Measurements from ENCODE around the gene RAB38.

The RAB38 gene

DNA sequence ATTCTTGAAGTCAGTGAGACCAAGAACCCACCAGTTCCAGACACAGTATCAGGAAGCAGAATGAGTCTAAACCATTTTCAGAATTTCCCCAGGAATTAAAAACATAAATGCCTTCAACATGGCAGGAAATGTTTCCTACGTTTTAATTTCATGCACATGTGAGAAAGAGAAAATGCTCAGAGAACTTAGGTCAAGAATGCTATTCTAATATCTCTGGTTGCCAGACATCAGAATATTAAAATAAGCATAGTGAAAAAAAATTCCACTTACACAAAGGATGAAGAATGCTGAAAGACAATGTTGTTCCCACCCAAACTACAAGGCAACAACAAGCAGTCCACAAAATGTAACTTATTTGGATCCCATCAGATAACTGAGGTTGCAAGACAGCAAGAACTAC lies 104.8 kb downstream of the RAB38 start:
- Histone ChIP-seq H2AFZ (ENCODE audit: low read depth, low read length) (no peak overlapping the region), H4K20me1 (ENCODE audit: insufficient read depth, low read length) (no peaks in the 10 kb centered on the region), H3K4me3 (ENCODE audit: low read depth in 1 of 2, low read length in 2 of 2) (no peak overlapping the region), H3K27me3 (ENCODE audit: insufficient read depth, low read length, poor library complexity) (no peaks in the 10 kb centered on the region), H3K4me1 (ENCODE audit: insufficient read depth, low read length) (no peaks in the 10 kb centered on the region), H3K9me3 (ENCODE audit: insufficient read depth, low read length, severe bottlenecking) (no peaks in the 10 kb centered on the region), H3K27ac (ENCODE audit: low read length) (no peak overlapping the region), H3K36me3 (ENCODE audit: insufficient read depth, low read length) (no peaks in the 10 kb centered on the region), H3K79me2 (ENCODE audit: insufficient read depth, low read length) (no peaks in the 10 kb centered on the region), H3K9ac (ENCODE audit: low read depth, low read length) (no peak overlapping the region), H3K4me2 (ENCODE audit: insufficient read depth, low read length) (no peak overlapping the region)
- ATAC-seq (ENCODE audit: insufficient read depth, low read depth) (no peak), DNase-seq (no peak)
- TF ChIP-seq, protein P1, sequence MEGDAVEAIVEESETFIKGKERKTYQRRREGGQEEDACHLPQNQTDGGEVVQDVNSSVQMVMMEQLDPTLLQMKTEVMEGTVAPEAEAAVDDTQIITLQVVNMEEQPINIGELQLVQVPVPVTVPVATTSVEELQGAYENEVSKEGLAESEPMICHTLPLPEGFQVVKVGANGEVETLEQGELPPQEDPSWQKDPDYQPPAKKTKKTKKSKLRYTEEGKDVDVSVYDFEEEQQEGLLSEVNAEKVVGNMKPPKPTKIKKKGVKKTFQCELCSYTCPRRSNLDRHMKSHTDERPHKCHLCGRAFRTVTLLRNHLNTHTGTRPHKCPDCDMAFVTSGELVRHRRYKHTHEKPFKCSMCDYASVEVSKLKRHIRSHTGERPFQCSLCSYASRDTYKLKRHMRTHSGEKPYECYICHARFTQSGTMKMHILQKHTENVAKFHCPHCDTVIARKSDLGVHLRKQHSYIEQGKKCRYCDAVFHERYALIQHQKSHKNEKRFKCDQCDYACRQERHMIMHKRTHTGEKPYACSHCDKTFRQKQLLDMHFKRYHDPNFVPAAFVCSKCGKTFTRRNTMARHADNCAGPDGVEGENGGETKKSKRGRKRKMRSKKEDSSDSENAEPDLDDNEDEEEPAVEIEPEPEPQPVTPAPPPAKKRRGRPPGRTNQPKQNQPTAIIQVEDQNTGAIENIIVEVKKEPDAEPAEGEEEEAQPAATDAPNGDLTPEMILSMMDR (IDR thresholded peaks at IDR 0.05; ENCODE audit: borderline replicate concordance, extremely low read depth, low read length, poor library complexity, severe bottlenecking) = no peak
- no peak for TF ChIP-seq EZH2 (IDR thresholded peaks at IDR 0.05; ENCODE audit: borderline replicate concordance, low read depth, low read length, severe bottlenecking)

- Histone ChIP-seq H3K4me1 (ENCODE audit: insufficient read depth, low read length) (no peaks in the 10 kb centered on the region), H3K27ac (ENCODE audit: low read length) (no peak overlapping the region), H3K79me2 (ENCODE audit: insufficient read depth, low read length) (no peaks in the 10 kb centered on the region), H3K9me3 (ENCODE audit: insufficient read depth, low read length, severe bottlenecking) (no peaks in the 10 kb centered on the region), H3K27me3 (ENCODE audit: insufficient read depth, low read length, poor library complexity) (no peaks in the 10 kb centered on the region), H3K4me2 (ENCODE audit: insufficient read depth, low read length) (no peak overlapping the region), H2AFZ (ENCODE audit: low read depth, low read length) (no peak overlapping the region), H3K9ac (ENCODE audit: low read depth, low read length) (no peak overlapping the region), H3K36me3 (ENCODE audit: insufficient read depth, low read length) (no peaks in the 10 kb centered on the region), H3K4me3 (ENCODE audit: low read depth in 1 of 2, low read length in 2 of 2) (no peak overlapping the region), H4K20me1 (ENCODE audit: insufficient read depth, low read length) (no peaks in the 10 kb centered on the region)
- TF ChIP-seq EZH2 (IDR thresholded peaks at IDR 0.05; ENCODE audit: borderline replicate concordance, low read depth, low read length, severe bottlenecking) = no peak
- TF ChIP-seq, protein P1 (IDR thresholded peaks at IDR 0.05; ENCODE audit: borderline replicate concordance, extremely low read depth, low read length, poor library complexity, severe bottlenecking) = no peak
- DNase-seq = no peak
- ATAC-seq (ENCODE audit: insufficient read depth, low read depth) = no peak
Observed at GRCh38 chr11:88068848-88069554, 106.2 kb downstream of the RAB38 start.

GRCh38 chr11:88066090-88066489 lies 109.2 kb downstream of the RAB38 start:
- ATAC-seq (ENCODE audit: insufficient read depth, low read depth) = no peak

More at GRCh38 chr11:88066090-88066489, 109.2 kb downstream of the RAB38 start:
- H3K27me3 ChIP-seq (ENCODE audit: insufficient read depth, low read length, poor library complexity) = no peaks in the 10 kb centered on the region
- no peaks in the 10 kb centered on the region for H3K9me3 ChIP-seq (ENCODE audit: insufficient read depth, low read length, severe bottlenecking)
- no peak overlapping the region for H3K4me3 ChIP-seq (ENCODE audit: low read depth in 1 of 2, low read length in 2 of 2)
- no peaks in the 10 kb centered on the region for H3K36me3 ChIP-seq (ENCODE audit: insufficient read depth, low read length)
- no peak overlapping the region for H3K9ac ChIP-seq (ENCODE audit: low read depth, low read length)
- H3K4me1 ChIP-seq (ENCODE audit: insufficient read depth, low read length) = no peaks in the 10 kb centered on the region
- no peak for DNase-seq
- no peaks in the 10 kb centered on the region for H3K79me2 ChIP-seq (ENCODE audit: insufficient read depth, low read length)
- TF ChIP-seq, protein P1 (IDR thresholded peaks at IDR 0.05; ENCODE audit: borderline replicate concordance, extremely low read depth, low read length, poor library complexity, severe bottlenecking) = no peak
- no peak for TF ChIP-seq EZH2 (IDR thresholded peaks at IDR 0.05; ENCODE audit: borderline replicate concordance, low read depth, low read length, severe bottlenecking)
- no peak overlapping the region for H3K27ac ChIP-seq (ENCODE audit: low read length)
- H2AFZ ChIP-seq (ENCODE audit: low read depth, low read length) = no peak overlapping the region
- H4K20me1 ChIP-seq (ENCODE audit: insufficient read depth, low read length) = no peaks in the 10 kb centered on the region
- no peak overlapping the region for H3K4me2 ChIP-seq (ENCODE audit: insufficient read depth, low read length)
